Central memory CD4-positive, alpha-beta T cell (primary cell): ENCODE measurements around the gene CPVL.
"Not testable (repeated sequence)": the region's sequence is repeated elsewhere in the genome, so short reads cannot be mapped to it uniquely, and the experiment has no call there.

Experiments used
- DNase-seq: peaks from one replicate; pipeline ENCODE4 v3.0.0; 2022

Gene CPVL

DNA sequence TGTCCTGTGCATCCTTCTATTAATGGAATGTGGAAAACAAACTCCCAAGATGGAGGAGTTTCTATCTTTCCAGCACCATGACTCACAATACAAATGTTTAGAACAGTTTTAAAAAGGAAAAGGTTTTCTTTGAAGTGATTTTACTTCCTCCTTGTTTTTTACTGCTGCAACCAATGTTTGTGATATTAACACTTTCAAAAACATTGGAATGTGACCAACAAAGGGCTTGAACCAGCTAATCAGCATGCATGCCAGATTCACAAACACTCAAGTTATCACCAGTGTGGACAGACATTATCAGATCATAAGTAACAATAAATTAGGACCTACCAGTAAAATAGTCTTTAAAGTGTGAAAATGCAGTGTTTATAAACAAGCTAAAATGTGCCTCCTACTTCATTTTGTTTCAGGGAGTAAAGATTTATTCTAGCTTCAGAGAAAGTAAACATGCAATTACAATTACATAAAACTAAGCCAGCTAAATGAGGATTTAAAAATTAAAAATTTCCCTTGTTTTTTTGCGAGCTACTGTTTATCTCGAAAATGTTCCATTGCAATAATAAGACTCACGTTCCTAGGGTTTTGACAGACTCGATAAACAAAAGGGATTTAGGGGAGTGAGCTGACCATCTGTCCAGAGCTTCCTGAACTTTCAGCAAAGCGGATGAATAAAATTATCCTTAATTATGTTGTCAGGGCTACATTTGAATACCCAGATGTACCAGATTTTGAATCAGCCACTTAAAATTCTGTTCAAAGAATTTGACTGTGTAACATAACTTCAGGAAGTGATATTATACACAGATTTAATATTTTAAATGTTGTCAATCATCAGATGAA is 29.8 kb downstream of the CPVL start:
- no peak for DNase-seq

DNA sequence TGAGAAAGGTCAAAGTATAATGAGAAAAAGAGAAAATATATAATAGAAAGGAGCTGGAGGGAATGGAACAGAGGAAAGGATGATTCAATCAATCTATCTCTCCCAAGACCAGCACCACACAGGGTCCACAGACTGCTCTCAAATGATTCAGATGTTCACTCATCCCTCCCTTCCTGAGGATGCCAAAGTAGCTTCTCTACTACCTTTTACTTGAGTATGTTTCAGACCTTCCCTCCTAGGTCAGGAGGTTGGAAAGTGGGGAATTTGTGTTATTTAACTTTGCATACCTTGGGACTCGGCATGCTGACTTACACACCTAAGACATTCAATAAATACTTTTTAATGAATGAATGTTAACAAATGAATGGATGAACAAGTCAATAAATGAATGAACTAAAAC is 30.6 kb downstream of the CPVL start:
- no peak for DNase-seq

DNA sequence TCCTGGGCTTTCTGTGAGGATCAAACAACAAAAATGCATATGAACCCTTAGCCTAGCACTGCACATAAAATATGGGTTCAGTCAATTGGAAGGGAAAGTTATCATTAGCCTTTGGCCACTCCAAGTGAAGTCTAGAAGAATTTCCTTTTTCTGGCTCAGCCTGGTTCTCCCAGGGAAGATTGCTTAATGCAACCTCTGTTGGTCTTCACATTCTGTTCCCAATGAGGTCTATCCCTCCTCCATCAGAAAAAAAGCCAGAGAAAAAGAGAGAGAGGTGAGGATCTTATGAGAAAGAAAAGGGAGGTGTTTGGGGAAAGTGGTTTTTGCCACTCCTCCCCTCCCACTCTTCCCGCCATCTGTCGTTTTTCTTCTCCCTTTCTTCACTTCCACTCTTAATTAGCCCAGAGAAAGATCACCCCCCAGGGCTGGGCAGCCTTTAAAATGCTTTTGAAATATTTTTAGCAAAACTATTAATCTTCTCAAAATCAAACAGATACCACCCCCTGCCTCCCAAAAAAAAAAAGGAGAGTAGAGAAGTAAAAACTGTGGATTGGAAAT is 31.1 kb downstream of the CPVL start:
- no peak for DNase-seq

DNA sequence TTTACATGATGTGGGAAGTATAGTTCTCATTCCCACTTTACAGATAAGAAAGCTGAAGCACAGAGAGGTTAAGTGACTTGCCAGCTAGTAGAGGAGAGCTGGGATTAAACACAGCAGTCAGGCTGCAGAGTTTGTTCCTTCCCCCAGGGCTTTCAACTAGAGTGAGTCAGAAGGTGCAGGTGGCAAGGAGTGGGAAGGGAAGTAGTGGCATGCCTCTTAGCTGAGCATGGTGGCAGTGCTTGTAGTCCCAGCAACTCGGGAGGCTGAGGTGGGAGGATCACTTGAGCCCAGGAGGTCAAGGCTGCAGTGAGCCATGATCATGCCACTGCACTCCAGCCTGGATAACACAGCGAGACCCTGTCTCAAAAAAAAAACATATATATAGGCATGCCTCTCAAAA is 32.1 kb downstream of the CPVL start:
- not testable (repeated sequence) for DNase-seq

DNA sequence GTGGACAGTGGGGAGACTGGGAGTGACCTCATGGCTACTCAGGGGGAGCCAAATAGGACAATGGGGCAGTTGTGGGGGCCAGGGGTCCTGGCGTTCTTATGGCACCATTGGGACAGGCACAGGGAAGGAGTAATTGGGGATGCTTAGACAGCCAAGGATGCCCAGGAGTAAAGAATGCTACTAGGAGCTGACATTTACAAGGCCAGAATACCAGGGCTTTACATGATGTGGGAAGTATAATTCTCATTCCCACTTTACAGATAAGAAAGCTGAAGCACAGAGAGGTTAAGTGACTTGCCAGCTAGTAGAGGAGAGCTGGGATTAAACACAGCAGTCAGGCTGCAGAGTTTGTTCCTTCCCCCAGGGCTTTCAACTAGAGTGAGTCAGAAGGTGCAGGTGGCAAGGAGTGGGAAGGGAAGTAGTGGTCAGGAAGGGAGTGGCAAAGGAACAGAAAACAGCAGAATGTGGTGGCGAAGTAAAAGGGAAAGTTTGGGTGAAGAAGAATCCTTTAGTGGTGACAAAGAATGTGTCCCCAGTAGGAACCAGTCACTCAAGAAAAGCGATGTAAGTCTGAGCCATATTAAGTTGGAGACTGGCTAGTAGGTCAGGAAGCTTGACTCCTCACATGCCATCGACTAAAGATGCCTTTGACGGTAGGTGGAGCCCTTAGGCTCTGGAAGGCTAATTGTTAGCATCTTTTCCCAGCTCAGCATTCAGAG is 32.8 kb downstream of the CPVL start:
- no peak for DNase-seq

DNA sequence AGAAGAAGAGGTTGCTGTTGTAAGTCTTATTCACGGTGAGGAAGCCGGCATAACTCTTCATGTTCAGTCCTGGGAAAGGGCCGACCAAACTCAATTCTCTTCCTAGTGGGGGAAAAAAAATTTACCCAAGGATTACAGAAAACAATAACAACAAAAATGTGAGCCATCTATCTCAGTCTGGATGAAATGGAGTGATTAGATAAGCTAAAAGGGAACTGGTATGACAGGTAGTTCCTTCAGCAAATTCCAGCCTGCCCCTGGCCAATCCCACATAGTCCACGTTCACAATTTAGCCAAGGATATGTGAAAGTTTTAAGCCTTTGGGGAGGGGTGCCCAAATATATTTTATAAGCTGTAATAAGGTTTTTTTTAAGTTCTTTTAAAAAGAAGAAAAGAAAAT is 33.6 kb downstream of the CPVL start:
- no peak for DNase-seq

DNA sequence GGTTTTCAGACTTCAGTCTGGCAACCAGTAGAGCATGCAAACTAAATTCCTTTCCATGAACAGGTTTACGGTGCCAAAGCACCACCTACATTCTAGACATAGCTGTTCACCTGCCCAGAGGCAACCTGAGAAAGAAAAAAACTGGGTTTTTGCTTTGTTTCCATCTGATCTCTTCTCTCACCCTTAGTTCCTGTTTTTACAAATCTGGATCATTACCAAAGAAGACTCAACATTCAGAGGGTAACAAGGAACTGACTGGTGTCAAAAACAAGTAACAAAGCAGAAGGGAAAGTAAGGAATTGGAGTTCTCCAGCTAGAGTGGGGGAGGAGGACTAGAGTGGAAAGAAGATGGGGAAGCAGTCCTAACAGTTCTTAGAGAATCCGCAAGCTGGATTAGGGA is 36.4 kb downstream of the CPVL start:
- DNase-seq = no peak

DNA sequence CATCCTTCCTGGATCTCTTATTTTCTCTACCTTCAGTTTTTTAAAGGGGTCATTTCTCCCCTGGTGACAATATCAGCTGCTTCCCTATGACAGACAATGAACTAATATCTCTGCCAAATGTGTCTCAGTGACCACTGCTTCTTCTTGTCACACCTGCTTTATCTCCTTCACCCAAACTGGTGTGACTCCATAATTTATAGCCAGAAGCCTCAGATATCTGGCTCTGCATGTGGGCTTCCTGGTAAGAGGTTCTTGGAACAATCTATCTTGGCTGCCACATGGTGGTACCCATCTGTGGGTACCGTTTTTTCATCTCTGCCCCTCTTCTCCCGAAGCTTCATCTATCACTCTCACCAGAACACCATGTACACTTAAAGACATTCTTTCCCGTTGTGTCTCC is 37.0 kb downstream of the CPVL start:
- DNase-seq = no peak

DNA sequence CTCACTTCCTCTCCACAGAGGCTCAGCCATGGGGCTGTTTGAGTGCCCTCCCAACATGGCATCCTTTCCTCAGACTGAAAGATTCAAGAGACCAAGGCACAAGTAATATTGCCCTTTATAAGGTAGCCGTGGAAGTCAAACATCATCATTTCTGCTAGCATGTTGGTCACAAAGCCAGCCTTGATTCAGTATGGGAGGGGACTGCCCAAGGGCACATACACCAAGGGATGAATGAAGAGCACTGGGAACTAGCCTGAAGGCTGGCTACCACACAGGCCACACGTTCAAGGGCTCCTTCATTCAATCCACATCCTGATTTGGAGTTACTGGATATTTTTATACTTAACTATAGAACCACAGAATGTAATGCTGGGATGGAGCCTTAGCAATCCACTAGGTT is 39.3 kb downstream of the CPVL start:
- DNase-seq = no peak

DNA sequence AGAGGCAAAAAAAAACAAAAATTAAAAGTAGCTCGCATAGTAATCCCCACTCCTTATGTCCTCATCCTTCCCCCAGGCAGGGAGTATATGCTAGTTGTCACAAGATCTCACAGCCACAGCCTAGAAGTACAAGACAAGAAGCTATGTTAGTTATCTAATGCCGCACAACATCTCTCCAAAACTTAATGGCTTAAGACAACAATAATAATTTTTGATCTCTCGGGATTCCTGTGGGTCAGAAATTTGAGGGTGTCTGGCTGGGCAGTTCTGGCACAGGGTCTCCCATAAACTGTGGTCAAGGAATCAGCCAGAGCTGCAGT is 39.7 kb downstream of the CPVL start:
- no peak for DNase-seq

DNA sequence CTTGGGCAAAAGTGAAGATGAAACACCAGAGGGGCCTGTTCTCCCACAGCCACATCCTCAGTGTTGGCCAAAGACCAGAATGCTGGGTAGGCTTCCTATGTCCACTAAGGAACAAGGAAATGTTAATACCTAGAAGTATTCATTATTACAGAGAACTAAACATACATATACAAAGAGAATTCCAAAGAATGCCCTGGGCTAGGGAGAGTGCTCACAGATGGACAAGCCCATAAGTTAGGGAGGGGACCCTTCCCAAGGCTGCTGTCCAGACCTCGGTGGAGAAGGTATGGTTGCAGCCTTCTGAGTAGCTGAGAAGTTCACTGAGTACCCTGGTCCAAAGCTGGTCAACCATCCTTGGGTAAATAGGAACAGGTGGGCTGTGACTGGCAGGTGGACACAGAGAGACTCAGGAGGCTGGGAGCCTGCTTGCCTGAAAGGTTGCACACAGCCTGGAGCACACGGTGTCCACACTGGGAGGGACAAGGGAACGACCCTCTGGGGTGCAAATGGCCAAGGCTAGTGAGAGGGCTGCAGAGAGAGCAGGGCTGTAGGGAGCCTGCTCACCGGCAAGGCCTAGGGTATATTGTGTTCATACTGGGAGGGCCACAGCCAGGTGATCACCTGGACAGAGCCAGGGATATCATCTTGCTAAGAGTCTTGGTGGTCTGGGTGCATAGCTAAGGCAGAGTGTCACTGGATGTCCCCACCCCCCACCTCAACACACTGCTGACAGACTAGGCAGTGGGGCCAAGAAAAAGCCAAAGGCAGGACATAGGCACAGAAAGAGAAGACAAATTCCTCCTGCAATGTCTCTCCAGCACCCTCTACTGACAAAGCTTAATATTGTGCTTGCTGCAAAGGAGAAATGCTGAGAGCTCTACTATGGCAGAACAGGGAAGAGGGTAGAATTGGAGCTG is 40.3 kb downstream of the CPVL start:
- no peak for DNase-seq

DNA sequence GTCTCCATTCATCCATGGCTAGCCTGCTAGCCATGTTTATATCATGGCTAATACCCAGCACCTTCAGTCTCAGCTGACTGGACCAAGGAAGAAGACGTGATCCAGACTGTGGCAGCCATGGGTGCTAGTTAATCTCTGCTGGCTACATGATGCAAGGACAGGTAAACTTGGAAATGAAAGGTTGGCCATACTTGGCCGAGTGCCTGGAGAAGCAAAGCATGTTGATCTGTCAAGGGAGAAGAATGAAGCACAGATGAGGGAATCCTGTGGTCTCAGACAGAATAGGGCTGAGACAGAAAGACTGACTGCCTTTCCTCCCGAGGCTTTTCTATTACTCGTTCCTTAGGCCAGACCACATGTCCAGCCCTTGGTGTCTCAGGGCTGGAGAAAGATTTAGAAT is 41.1 kb downstream of the CPVL start:
- DNase-seq = no peak

DNA sequence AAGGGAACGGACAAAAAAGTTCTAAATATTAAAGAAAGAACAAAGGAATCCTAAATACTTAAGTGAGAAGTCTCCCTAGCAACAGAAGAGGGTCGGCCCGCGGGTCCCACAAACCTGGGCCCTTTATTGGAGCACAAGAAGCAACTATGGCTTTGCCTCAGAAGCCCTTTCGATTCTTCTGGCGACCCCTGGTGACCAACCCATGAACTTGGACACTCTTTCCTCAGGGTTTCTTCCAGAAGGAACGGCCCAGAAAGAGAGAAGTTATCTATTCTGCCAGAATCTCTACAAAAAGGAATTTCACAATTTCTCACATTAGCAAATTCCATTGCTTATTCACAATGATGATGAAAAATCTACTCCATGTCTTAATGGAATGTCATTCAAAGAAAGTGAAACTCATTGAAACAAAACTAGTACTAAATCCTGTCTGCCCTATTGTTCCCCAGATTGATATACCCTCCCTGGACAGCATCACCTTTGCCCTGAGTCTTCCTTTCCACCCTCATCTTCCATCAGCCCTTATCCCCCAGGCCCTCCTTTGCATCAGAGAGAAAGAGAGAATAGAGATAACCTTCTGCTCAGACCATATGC is 43.7 kb downstream of the CPVL start:
- DNase-seq = no peak

DNA sequence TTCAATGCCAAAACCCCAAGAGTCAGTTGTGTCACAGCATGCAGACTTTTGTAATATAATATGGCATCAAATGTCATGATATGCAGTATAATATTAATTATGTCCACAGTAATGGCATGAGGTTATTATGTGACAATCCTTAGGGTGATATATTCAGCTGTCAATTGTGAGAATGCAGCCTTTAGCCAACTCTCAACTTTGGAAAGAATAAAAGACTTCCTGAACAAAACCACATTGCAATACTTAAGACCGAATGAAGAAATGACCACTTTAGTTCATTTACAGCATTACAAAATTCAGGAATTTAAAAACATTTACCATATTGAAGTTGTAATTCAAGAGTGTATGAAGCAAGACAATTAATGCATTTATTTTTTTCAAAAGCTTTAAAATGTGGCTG is 45.4 kb downstream of the CPVL start:
- no peak for DNase-seq

DNA sequence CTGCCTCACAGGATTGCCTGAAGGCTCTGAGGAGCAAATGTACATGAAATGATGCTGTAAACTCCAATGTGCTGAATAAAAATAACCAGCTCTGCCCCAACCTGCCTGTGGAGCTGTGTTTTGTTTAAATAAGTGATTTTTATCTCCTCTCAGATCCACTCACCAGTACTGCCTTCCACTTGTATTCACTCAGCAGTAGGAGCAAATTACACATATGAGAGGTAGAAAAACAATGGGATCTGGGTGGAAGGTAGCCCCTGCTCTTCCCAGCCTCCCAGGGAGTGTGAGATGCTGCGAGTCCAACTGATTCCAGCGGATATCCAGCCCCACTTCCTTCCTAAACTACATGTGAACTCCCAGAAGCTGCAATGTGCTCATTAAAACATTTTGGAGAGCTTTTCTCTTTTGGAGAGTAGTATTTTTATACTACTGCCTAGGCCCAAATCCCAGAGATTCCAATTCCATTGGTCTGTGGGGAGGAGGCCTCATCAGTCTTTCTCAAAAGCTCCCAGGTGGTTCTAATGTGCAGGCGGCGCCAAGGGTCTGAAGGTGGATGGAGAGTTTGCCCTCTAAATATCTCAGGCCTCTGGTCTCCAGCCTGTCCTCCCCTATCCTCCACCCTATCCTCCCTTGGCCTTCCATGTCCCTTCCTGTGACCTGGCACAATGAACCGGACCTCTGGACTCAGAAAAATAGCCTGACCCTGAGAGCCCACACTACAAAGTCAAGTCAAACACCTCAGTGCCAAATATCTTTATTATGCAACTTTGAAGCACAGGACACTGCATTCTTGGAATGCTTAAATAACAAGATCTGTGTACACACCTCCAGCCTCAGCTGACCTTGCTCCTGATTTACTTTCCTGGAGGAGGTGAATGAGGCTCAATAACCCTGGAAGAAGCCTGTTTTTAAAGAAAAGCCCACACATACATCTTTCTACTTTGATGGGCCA is 46.2 kb downstream of the CPVL start:
- no peak for DNase-seq

DNA sequence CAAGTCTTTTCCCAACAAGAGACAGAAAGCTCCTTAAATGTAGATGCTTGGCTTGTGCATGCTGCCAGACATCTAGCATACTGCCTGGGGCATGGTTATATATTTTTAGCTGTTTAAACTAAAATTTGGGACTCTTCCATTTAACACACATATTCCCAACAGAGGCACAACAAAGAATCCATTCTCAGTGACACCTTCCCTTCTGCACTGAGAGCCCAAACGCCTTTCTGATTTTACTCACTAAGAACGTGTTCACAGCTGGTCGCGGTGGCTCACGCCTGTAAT is 49.9 kb downstream of the CPVL start:
- DNase-seq = no peak

DNA sequence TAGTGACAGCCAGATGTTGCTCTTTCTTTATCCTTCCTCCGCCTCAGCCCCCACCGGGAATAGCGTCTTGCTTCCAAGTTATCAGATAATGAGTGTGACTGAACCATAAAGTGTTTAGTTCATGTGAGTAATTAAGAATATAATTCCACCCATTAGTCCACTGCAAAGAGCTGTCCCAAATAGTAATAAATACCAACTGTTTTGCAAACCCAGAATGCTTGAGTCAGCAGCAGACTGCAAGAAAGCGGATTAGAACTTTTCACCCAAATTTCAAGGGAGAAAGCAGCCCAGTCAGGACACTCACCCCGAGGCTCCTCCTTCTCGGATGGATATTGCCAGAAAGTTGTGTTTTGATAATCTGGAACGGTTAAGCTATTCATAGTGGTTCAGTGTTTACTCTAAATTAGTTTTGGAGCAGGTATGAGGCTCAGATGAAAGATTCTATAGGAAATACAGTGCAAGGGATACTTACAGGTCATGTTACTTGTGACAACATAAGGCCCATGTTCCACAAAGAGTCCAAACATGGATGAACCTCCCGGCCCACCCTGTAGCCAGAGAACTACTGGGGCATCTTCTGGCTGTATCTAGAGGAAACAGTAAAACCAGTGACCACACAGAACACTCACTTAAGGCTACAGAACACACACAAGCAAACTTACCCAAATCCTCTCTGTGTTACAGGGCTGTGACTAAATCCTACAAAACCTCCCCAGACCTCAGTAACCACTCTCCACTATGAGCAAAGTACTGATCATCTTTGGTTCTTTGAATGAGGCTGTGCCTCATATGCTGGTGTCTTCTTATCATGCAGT is 50.5 kb downstream of the CPVL start:
- no peak for DNase-seq

DNA sequence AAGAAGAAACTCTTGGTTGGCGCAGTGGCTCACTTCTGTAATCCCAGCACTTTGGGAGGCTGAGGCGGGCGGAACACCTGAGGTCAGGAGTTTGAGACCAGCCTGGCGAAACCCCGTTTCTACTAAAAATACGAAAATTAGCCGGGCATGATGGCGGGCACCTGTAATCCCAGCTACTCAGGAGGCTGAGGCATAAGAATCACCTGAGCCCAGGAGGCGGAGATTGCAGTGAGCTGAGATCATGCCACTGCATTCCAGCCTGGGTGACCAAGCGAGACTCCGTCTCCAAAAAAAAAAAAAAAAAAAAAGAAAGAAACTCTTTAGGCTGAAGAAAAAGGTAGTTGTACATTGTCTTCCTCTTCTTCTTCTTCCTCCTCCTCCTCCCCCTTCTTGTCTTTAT is 53.2 kb downstream of the CPVL start:
- not testable (repeated sequence) for DNase-seq

DNA sequence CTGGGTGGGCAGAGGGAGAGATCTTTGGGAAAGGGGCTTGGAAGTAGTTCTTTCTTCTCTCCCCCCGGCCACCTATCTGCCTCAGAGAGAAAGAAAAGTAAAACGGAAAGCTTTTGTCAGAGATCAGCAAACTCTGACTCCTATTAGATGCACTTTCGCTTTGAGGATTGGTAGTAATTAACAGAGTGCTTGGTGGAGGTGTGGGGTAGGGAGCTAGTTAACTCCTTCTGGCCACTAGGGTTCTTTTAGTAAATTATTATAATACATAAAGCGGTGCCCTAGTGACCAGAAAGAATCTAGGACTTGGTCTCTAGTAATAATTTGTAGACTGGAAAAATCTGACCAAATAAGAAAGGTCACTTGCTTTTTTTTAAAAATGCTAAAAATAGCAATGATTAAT is 54.6 kb downstream of the CPVL start:
- no peak for DNase-seq

DNA sequence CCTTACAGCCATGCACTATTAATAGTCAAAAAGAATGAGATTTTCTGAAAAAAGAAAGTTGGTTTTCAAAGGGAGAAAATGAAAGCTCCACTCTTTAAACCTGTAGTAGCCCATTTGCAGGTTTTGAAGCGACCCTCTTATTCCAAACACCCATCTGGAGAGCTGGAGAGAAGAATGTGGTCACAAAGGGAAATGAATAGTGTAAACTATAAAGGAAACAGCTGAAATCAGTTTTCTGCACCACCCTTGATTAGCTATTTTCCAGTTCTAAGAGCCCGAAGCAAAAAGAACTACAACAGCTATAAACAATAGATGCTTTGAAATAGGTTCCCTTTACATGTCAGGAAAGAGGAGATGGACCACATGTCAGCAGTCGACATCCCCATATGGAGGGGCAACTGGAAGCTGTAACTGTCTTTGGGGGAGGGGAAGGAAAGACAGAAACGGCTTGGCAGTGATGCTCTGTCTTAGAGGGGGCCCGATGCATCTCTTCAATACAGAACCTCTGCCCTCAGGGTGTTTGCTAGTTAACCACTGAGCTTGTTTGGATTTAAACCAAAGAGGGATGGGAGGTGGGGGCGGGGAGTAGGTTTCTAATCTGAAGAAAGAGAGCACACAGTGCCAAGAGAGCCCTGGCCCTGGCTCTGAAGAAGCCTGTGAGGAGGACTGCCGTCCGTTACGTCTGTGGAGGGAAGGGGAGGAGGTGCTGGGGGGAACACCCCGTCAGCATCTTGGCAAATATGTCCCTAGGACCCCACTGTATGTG is 55.3 kb downstream of the CPVL start:
- DNase-seq = no peak
